GM10248 (cell line): ENCODE data around the gene SYNC.
"Not testable (repeated sequence)": the region's sequence is repeated elsewhere in the genome, so short reads cannot be mapped to it uniquely, and the experiment has no call there.

Experiments
- CTCF ChIA-PET: fragments of 300-600 bp; sonication (Branson Sonifier 250); formaldehyde crosslinking; extraction: SDS; loops from one replicate; lab custom pipeline; 2021; ENCODE audit warnings: antibody characterized with exemption; lab: Yijun Ruan, JAX
- POLR2A ChIA-PET: fragments of 350-650 bp; sonication (Branson Sonifier 250); formaldehyde crosslinking; extraction: SDS; loops from one replicate; lab custom pipeline; 2020; ENCODE audit warnings: antibody characterized with exemption; lab: Yijun Ruan, JAX
- DNase-seq: peaks from one replicate; pipeline ENCODE4 v3.0.0; 2012; ENCODE audit errors: extremely low spot score
- CTCF ChIP-seq: IDR thresholded peaks from 2 replicates; pipeline ENCODE4 v1.5.1; 2012; ENCODE audit warnings: mild to moderate bottlenecking, low read depth; ENCODE audit errors: extremely low read depth, missing control alignments, control extremely low read depth

Gene SYNC

GRCh38 chr1:32650248-32650751 is 52.3 kb downstream of the SYNC start, which contains the start of gene ZBTB8OS:
Gene ZBTB8OS (minus strand): TSS chr1:32650550. CDS start chr1:32650529, 21 bp downstream.
- POLR2A ChIA-PET: interaction anchor here (0.7 to 1.2 kb wide), 7 partner anchors 14 to 359 kb away, joined by 3 to 4 read pairs (median 3); partner anchors contain the start of genes HDAC1 and MARCKSL1
- CTCF ChIA-PET: interaction anchor here (0.8 to 1.4 kb wide), 3 partner anchors 14 to 250 kb away, joined by 3 to 5 read pairs (median 4); no protein-coding TSS in a partner anchor
- DNase-seq: peak; percentile 88
- TF ChIP-seq CTCF: no peak

- DNase-seq: no peak
- TF ChIP-seq CTCF: no peak
- POLR2A ChIA-PET: interaction anchor here (0.5 to 0.8 kb wide), 2 partner anchors 8 to 130 kb away, joined by 4 read pairs; no protein-coding TSS in a partner anchor
- CTCF ChIA-PET: interaction anchor here (0.8 to 1.5 kb wide), 2 partner anchors 11 to 17 kb away, joined by 3 to 5 read pairs; no protein-coding TSS in a partner anchor
These were observed 55.0 kb downstream of the SYNC start for GRCh38 chr1:32647308-32648134.

GRCh38 chr1:32644426-32644825 is 58.1 kb downstream of the SYNC start:
- ChIA-PET POLR2A (no interaction called here), CTCF (interaction anchor here (0.9 to 2.6 kb wide), 3 partner anchors 12 to 68 kb away, joined by 3 to 6 read pairs (median 4); no protein-coding TSS in a partner anchor)
- DNase-seq: no peak
- no peak for TF ChIP-seq CTCF

GRCh38 chr1:32642292-32642827 is 60.2 kb downstream of the SYNC start:
- POLR2A ChIA-PET: interaction anchor here (0.6 kb wide), 1 partner anchor 13 kb away, joined by 7 read pairs; no protein-coding TSS in a partner anchor
- DNase-seq, CTCF ChIA-PET: not testable (repeated sequence)

GRCh38 chr1:32639489-32640075 is 63.0 kb downstream of the SYNC start:
- DNase-seq: no peak
- ChIA-PET POLR2A (no interaction called here), CTCF (interaction anchor here (1.0 to 2.2 kb wide), 4 partner anchors 10 to 120 kb away, joined by 3 to 6 read pairs (median 3); no protein-coding TSS in a partner anchor)
- TF ChIP-seq CTCF: no peak

GRCh38 chr1:32636914-32637645 is 65.5 kb downstream of the SYNC start:
- no peak for TF ChIP-seq CTCF
- POLR2A ChIA-PET: no interaction called here
- DNase-seq: no peak
- CTCF ChIA-PET: interaction anchor here (1.2 to 1.8 kb wide), 2 partner anchors 11 to 14 kb away, joined by 5 read pairs; partner anchors contain the start of genes RBBP4 and ZBTB8OS
